Measurements from ENCODE around the gene IRF2BPL.
A peak's percentile ranks its signal among the peaks of the same experiment; 100 is the strongest.

IRF2BPL gene

GRCh38 chr14:77028384-77029231 is at the start of gene IRF2BPL:
Gene IRF2BPL (minus strand): TSS chr14:77028708. CDS start chr14:77027792, 916 bp downstream.
- DNase-seq (ENCODE audit: low read depth in 3 of 3) = peak; percentile 87 to 93 (median 90)

- DNase-seq (ENCODE audit: low read depth in 3 of 3) = no peak
Measured at GRCh38 chr14:77077040-77077439, 48.5 kb upstream of the IRF2BPL start.

GRCh38 chr14:77076113-77076631 is 47.7 kb upstream of the IRF2BPL start:
- no peak for DNase-seq (ENCODE audit: low read depth in 3 of 3)

- DNase-seq (ENCODE audit: low read depth in 3 of 3) = no peak
Measured at GRCh38 chr14:77074969-77075368, 46.5 kb upstream of the IRF2BPL start.

- DNase-seq (ENCODE audit: low read depth in 3 of 3) = no peak
Measured at GRCh38 chr14:77071938-77072388, 43.5 kb upstream of the IRF2BPL start.

DNA sequence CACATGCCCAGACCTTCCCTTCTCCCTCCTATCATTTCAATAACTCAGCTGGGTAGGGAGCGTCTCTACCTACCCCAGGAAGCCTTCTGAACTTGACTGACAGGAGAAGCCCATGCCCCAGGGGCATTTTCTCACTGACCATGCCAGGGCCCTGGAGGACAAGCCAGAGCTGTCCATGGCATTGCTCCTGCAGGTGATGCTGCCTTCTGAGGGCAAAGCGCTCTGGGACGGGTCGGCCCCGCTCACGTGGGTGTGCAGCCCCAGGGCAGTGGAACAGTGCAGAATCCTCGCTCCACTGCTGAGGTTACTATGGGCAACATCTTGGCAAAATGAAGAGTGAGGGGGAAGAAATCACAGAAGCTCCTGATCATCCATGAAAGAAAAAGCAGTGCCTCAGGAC is 41.0 kb upstream of the IRF2BPL start:
- no peak for DNase-seq (ENCODE audit: low read depth in 3 of 3)

- no peak for DNase-seq (ENCODE audit: low read depth in 3 of 3)
Measured at GRCh38 chr14:77068517-77069200, 40.2 kb upstream of the IRF2BPL start.

DNA sequence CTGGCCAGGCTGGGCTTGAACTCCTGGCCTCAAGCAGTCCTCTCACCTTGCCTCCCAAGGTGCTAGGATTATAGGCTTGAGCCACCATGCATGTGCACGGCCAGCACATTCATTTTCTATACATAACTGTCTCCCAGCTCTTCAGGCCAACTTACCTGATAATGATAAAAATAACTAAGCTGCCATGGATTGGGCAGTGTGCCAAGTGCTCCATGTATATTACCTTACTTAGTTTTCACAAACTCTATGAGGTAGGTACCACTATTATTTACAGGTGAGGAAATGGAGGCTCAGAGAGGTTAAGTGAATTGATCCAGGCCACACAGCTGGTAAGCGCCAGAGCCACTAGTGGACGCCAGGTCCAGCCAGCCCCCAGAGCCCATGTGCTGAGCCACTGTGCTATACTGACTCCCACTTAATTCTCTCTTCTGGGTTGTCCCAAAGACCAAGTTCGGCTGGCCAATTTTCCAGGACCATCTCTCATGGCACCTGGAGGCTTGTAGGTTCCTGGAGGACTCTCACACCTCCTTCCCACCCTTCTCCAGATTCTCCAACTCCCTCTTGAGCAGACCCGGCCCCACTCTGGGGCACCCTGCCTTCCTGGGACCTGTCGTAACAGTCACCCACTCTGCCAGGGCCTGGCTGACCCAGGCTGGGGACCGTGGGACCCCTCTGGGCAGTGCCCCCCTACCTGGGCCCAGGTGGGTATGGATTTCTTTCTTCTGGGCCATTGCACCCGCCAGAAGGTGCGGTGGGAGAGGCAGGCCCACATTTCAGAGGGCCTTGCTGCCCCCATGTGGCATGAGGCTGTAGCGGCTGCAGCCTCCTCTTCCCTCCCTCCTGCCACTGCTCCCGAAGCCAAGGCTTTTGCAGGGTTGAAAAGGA is 39.4 kb upstream of the IRF2BPL start:
- peak; percentile 21 to 30 (median 24) for DNase-seq (ENCODE audit: low read depth in 3 of 3)

- DNase-seq (ENCODE audit: low read depth in 3 of 3) = no peak
Measured at GRCh38 chr14:77066578-77067172, 38.2 kb upstream of the IRF2BPL start.

GRCh38 chr14:77065851-77066577 is 37.5 kb upstream of the IRF2BPL start:
- DNase-seq (ENCODE audit: low read depth in 3 of 3) = no peak

DNA sequence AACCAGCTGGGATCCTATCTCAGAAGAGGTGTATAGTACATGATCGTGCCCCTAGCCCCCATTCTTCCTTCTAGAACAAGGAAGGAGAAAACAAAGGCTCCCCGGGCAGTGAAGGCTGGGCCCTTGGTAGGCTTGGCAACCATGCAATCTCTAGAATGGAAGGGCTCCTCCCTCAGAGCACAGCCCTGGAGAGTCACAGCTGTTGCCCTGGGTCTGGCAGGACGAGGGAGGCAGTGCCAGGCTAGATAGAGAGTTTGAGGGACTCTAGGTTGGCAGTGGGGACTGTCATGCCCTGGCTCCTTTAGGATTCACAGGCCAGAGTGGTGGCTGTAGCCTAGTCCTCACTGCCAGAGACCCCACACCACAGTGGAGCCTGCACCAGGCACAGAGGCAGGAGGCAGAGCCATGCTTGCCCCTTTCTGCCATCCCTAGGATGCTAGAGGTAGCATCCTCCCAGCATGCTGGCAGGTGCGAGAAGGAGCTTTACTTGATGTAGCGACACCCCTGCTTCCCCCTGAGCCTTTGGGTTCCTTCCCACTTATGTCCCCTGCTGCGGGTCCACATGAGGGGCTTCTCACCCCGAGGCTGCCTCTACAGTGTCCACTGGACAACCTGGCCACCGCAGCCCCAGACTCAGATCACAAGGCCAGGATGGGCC is 36.1 kb upstream of the IRF2BPL start:
- DNase-seq (ENCODE audit: low read depth in 3 of 3) = no peak

GRCh38 chr14:77063571-77064171 is 35.2 kb upstream of the IRF2BPL start:
- no peak for DNase-seq (ENCODE audit: low read depth in 3 of 3)

- DNase-seq (ENCODE audit: low read depth in 3 of 3) = no peak
Measured at GRCh38 chr14:77062261-77062660, 33.8 kb upstream of the IRF2BPL start.

- no peak for DNase-seq (ENCODE audit: low read depth in 3 of 3)
Measured at GRCh38 chr14:77061630-77062257, 33.2 kb upstream of the IRF2BPL start.

GRCh38 chr14:77059276-77059915 is 30.9 kb upstream of the IRF2BPL start:
- peak in 1 of 3 experiments; percentile 21 for DNase-seq (ENCODE audit: low read depth in 3 of 3)

- DNase-seq (ENCODE audit: low read depth in 3 of 3) = no peak
Measured at GRCh38 chr14:77058785-77059184, 30.3 kb upstream of the IRF2BPL start.

GRCh38 chr14:77058117-77058516 is 29.6 kb upstream of the IRF2BPL start:
- DNase-seq (ENCODE audit: low read depth in 3 of 3) = no peak

DNA sequence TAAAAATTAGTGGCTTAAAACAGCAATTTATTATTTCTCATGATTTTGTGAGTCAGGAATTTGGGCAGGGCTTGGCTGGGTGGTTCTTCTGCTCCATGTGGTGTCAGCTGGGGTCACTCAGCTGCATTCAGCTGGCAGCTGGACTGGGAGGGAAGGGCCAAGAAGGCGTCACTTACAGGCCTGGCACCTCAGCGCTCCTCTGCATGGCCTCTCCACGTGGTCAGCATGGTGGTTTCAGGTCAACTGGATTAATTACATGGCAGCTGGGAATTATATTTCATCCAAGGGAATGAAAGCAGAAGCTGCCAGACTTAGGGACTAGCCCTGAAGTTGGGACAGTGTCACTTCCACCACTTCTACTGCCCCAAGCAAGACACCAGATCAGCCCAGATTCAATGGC is 27.5 kb upstream of the IRF2BPL start:
- DNase-seq (ENCODE audit: low read depth in 3 of 3) = no peak

- no peak for DNase-seq (ENCODE audit: low read depth in 3 of 3)
Measured at GRCh38 chr14:77055306-77055705, 26.8 kb upstream of the IRF2BPL start.

Data from stimulated activated CD4-positive, alpha-beta T cell treated with anti-CD3 and anti-CD28 coated beads, TNF-alpha, amount 100 ng/mL, for 4 hours (primary cell).